SHP77 (cell line): Measurements from ENCODE around the gene HTR3B.
"Not testable (repeated sequence)": the region's sequence is repeated elsewhere in the genome, so short reads cannot be mapped to it uniquely, and the experiment has no call there.

ENCODE experiments used
- DNase-seq, 2 experiments: peaks; one replicate each; lab custom pipeline; 2025; lab: John Stamatoyannopoulos, UW

Gene HTR3B

DNA sequence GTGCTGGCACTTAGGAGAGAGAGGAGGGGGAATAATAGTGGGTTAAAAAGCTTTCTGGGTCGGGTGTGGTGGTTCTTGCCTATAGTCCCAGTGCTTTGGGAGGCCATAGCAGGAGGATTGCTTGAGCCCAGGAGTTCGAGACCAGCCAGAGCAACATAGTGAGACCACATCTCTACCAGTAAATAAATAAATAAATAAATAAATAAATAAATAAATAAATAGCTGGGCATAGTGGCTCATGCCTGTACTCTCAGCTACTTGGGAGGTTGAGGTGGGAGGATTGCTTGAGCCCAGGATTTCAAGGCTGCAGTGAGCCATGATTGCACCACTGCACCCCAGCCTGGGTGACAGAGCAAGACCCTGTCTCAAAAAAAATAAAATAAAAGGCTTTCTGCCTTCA lies 41.6 kb downstream of the HTR3B start:
- not testable (repeated sequence) for DNase-seq

DNA sequence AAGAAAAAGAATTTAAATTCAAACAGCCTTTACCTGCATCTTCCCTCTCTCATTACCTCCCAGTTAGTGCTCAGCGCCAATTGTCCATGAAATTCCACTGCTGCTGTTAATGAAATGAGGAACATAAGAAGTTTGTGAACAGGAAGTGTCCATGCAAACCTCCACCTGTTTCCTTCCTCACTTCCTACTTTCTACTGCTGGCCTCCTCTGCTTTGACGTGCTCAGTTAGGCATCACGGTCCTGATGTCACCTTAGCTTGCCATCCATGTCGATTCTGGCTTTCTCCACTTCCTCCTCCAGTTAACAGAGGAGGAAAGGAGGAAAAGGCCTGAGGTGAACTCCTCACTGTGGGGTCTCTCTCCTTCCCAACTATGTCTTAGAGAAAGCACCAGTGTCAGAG lies 43.4 kb downstream of the HTR3B start:
- no peak for DNase-seq

DNA sequence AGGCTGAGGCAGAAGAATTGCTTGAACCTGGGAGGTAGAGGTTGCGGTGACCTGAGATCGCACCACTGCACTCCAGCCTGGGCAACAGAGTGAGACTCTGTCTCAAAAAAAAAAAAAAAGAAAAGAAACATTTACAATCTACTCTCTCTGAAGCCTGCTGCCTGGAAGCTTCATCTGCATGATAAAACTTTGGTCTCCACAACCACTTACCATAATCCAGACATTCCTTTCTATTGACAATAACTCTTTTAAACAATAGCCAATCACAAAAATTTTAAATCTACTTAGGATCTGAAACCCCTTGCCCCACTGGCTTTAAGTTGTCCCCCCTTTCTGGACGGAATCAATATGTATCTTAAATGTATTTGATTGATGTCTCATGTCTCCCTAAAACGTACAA lies 45.3 kb downstream of the HTR3B start:
- no peak for DNase-seq

DNA sequence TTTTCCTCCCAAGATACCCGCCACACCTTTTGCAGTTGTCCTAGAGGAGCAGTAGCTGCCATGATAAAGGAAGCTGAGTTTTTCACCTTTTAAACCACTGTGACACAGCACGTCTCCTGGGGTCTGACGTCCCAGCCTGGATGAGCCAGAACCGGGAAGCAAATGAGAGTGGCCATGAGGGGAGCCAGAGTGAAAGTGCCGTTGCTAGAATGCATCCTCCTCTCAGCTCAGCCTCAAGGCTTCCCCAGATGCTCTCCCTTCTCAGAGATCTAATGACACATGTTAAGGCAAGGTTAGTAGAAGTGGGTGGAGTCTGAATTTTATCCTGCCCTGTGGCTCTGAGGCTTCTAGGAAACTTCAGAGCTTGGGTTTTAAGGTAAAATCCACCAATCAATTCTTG lies 46.9 kb downstream of the HTR3B start:
- DNase-seq: no peak

DNA sequence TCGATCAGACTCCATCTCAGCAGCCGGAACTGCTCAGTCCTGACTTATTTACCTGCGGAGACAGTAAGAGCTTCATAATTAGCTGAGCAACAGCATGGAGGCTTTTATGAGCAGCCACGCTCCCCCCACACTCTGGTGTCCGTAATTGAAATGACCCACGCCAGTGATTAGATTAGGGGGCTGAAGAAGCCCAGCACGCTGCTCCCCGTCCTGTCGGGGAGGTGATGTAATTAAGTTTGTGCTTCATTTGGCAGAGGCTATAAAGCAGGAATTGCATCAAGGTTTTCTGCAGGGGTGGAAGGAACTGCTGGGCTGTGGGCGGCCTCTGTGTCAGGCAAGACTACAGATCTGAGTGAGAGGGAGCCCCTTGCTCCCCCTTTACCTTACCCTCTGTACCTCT lies 47.5 kb downstream of the HTR3B start:
- DNase-seq: no peak

DNA sequence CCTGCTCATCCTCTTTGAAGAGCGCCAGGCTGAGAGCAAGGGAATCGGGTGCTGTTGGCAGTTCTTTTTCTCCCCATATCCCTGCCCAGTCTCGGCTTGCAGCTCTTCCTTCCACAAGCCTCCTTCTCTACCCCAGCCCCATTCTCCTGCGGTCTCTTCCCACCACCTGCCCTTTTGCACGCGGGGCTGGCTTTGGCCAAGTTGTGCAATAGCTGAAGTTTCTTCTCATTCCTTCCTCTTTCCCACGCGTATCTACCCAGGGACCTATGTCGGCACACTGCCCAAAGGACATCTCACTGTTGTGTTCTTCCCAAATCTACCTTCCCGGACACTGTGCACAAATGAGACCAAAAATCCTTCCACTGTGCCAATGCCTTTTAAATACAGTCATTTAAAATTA lies 48.0 kb downstream of the HTR3B start:
- DNase-seq: no peak

DNA sequence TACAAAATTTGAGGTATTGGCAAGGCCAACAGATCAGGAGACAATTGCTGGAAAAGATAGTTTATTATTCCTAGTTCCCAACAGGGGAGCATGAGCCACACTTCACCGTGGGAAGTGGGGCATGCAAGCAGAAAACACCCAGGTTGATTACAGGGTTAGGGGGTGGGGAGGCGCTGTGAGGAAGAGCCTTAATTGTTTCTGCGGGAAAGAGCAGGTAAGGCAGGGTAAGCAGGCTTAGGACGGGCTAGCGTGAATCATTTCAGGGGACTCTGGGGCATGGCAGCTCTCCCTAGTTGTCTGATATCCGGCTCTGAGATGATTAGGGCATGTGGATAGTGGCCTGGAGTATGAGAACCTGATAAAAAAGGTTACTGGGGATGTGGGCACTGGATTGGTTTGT lies 49.6 kb downstream of the HTR3B start:
- DNase-seq: no peak

DNA sequence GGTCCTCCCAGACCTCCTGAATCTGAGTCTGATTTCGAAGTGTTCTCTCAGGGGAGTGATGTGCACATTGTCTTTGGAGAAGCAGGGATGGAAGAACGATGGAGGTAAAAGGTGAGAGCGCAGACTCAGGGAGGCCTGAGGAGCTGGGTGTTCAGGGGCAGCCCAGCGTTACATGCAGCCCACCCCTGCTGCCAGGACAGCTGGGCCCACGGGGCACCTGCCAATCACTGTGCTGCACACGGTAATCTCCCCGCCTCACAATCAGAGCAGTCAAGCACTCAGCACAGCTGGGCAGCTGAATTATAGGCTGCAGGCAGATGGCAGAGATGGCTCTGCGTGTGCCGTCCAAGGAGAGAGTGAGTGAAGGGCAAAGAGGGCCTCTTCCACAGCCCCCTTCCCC lies 52.4 kb downstream of the HTR3B start:
- no peak for DNase-seq

DNA sequence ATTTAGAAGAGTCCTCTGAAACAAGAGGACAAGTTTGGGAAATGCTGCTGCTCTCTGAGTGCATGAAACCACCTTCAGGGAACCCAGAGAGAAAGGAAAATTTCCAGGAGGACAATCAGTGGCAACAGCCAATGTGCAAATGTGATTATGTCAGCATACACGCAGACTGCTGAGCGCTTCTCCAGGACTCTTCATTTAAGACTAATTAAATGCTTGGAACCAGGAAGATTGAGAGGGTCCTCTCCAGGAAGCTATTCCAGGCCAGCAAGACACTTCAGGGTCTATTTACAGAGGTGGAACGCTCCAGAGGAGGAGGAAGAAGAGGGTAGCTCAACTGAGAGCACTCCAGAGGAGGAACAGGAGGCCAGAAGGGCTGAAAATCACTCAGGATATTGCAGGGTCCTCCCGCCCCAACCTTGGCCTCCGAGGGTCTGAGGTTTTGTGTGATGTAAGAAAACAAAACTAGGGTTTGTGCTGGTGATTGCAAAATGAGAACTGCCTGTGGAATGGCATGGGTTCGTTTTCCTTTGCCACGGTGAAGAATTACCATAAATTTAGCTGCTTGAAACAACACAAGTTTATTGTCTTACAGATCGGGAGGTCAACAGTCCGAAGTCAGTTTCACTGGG lies 56.2 kb downstream of the HTR3B start:
- no peak for DNase-seq

DNA sequence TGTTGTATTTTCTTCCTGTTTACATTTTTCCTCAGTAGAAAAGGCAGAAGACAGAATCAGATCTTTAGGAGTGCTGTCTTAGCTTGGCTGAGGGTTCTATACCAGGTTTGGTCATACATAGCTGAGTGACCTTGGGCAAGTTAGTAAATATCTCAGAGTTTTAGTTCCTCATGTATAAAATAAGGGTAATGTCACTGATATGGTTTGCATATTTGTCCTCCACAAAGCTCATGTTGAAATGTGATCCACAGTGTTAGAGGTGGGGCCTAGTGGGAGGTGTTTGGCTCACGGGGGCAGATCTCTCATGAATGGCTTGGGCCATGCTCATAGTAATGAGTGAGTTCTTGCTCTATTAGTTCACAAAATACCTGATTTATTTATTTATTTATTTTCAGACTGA lies 62.8 kb downstream of the HTR3B start:
- no peak for DNase-seq

DNA sequence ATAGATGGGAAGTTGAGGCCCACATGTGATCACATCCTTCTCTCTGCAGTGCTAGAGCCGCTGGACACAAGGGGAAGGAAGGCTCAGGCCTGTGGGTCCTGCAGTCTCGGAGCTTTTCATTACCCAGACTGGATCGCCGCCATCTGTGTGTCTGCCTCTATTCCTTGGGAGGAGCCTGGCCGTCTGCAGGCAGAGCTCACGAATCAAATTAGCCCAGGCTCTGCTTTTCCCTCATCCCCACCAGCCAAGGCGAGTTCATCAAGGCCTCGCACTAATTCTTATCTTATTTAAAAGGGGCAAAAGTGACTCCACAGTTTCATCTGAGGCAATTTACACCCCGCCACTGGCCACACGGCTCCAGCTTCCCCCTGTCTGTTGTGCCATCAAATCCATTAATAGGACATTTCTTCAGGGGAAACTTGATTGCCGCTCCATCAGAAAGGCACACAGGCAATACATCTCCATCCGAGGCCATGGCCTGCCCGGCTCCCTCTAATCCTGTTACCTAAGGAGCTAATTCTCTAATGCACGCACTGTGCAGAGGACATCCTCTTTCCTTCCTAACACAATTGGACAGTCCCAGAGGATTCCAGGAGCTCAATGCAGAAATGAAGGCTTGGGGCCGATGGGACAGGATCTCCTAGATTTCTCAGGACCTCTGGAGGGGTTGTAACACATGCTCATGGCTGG lies 67.1 kb downstream of the HTR3B start:
- DNase-seq: no peak

DNA sequence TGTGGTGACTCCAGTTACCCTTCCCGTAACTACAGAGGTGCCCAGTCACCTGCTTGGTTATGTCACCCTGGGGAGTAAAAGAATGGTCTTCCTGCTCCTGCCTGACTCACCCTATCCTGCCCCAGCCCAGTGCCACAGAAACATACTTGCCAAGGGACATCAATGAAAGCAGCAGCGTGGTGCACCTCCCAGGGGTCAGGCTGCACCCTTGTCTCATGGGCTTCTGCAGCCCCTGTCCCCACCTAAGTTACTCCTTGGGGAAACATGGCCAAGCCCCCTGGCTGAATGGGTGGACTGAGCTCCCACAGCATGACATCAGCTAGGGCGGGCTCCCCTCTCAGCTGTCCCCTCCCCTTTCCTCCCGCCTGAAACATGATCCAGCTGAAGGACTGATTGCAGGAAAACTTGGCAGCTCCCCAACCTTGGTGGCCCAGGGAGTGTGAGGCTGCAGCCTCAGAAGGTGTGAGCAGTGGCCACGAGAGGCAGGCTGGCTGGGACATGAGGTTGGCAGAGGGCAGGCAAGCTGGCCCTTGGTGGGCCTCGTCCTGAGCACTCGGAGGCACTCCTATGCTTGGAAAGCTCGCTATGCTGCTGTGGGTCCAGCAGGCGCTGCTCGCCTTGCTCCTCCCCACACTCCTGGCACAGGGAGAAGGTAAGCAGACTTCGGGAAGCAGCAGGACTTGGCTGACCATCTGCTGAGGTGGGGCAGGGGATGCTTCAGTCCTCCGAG lies 70.3 kb downstream of the HTR3B start, which contains the start of gene HTR3A:
Gene HTR3A (plus strand): TSS at position 368 of the 730 bp plus-strand sequence. CDS start 218 bp downstream, at position 586.
- peak; percentile 43 to 66 for DNase-seq

DNA sequence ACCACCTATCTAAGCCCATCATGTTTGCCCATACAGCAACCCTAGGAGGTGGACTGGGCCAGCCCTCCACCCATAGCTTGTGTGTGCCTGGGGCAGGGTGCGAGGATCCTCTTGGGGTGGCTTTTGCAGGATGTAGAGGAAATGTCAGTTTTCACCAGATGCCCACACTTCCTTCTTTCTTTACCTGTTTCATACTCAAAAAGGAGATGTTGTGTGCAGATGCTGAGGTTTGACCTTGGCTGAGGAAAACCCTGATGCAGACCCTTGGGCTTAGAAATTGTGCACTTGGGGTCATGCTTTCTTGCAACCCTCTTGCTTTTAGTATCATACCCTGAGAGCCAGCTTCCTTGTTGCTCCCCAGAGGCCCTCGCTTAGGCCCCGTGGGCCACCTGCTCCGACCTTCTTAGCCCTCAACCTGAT lies 72.5 kb downstream of the HTR3B start:
- no peak for DNase-seq

DNA sequence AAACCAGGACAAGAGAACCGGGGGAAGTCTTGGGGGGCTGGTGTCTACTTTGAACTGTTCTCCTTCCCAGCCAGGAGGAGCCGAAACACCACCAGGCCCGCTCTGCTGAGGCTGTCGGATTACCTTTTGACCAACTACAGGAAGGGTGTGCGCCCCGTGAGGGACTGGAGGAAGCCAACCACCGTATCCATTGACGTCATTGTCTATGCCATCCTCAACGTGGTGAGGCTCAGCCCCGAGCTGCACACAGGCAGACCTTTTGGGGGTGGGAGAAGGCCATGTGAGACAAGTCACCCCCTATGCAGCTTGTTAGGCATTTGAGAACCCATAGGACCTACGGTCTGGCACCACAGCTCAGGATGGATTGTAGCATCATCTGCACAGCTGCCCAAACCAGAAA lies 73.1 kb downstream of the HTR3B start:
- DNase-seq: no peak

DNA sequence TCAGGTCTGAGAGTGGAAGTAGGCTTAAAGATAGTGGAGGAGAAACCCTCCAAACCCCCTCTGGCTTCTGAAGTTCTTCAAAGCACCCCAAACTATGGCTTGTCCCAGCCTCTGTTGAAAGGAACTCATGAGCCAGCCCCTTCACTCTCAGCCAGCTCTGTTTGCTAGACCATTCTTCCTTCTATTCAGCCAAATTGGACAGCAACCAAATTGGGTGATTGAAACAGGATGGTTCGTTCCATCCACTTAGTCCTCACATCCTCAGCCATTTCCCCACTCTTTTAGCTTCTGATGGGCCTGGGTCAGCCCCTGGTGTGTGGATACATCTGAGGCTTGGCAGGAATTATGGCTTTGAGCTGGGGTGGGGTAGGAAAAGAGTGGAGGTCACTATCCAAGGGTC lies 74.8 kb downstream of the HTR3B start:
- no peak for DNase-seq

DNA sequence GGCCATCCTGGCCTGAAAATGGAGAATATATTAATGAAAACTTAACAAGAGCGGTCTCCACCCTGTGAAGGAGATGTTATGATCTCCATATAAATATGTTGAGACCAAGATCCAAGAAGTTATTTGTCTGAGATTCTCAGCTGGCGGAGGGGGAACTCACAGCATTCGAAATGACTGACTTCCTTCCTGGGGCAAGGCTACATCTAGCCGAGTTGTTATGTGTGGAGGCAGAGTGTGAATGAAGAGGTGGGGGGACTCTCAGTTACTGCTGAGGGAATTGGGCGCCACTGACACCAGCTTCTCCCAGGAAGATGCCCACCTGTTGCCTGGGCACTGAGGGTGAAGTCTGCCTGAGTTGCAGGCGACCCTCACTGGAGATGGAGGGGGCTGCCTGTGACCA lies 76.2 kb downstream of the HTR3B start:
- DNase-seq: no peak

DNA sequence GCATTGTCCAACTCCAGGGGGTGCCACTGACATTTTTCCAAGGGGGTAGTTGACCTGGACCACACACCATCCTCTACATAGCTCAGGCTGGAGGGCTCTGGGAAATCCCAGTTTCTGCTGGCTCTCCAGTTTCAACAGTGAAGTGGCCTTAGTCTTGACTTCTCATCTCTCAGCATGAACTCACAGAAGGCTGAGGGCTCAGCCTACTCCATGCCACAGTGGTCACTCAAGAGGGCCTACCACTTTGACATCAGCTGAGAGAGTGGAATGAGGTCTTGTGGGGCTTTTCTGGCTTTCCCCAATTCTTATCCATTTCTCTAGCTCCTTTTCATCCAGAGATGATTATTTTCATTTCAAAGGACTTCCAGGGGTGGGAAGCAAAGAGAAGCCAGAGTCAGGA lies 77.7 kb downstream of the HTR3B start:
- DNase-seq: no peak

DNA sequence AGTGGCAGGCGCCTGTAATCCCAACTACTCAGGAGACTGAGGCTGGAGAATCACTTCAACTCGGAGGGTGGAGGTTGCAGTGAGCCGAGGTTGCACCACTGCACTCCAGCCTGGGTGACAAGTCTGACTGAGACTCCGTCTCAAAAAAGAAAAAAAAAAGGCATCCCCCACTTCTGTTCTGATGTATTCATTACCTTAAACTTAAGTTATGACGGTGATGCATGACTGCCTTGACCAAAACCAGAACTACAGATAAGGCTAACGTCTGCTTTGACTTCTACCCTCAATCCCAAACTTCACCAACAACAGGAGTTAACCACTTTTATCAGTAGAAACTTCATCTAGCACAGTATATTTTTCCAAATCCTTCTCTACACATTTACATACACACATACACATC lies 80.2 kb downstream of the HTR3B start:
- DNase-seq: no peak

DNA sequence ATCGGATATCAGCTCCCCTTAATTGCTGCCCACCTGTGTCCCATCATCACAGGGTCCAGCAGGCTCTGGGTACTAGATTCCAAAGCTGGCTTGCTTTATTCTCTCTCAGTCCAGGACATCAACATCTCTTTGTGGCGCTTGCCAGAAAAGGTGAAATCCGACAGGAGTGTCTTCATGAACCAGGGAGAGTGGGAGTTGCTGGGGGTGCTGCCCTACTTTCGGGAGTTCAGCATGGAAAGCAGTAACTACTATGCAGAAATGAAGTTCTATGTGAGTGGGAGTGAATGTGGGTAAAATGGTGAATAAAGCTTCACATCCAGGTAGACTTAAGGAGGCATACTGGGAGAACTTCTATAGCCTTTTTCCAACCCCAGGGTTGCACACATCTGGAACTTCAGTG lies 81.3 kb downstream of the HTR3B start:
- no peak for DNase-seq

DNA sequence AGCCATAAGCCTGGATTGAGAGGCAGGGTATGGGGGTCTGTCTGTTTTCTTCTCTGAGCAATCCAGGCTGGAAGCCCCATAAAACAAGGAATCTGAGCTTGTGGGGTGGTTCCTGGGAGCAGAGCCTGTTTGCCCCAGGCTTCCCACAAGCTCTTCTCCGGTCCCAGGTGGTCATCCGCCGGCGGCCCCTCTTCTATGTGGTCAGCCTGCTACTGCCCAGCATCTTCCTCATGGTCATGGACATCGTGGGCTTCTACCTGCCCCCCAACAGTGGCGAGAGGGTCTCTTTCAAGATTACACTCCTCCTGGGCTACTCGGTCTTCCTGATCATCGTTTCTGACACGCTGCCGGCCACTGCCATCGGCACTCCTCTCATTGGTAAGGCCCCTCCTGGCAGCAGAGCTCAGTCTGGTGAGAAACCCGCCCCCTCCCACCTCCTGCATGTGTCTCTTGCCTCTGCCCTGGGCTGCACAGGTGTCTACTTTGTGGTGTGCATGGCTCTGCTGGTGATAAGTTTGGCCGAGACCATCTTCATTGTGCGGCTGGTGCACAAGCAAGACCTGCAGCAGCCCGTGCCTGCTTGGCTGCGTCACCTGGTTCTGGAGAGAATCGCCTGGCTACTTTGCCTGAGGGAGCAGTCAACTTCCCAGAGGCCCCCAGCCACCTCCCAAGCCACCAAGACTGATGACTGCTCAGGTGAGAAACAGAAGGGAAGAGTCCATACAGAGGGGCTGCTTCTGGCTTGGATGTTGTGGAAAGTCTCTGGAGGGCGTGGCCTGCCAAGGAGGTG lies 82.0 kb downstream of the HTR3B start:
- no peak for DNase-seq

DNA sequence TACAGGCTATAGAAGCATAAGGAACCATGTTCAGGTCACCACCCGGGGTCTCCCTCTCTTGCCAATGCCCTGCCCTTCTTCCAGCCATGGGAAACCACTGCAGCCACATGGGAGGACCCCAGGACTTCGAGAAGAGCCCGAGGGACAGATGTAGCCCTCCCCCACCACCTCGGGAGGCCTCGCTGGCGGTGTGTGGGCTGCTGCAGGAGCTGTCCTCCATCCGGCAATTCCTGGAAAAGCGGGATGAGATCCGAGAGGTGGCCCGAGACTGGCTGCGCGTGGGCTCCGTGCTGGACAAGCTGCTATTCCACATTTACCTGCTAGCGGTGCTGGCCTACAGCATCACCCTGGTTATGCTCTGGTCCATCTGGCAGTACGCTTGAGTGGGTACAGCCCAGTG lies 84.8 kb downstream of the HTR3B start:
- no peak for DNase-seq

DNA sequence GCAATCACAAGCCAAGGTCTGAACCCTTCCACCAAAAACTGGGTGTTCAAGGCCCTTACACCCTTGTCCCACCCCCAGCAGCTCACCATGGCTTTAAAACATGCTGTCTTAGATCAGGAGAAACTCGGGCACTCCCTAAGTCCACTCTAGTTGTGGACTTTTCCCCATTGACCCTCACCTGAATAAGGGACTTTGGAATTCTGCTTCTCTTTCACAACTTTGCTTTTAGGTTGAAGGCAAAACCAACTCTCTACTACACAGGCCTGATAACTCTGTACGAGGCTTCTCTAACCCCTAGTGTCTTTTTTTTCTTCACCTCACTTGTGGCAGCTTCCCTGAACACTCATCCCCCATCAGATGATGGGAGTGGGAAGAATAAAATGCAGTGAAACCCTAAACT lies 85.3 kb downstream of the HTR3B start:
- DNase-seq: no peak

DNA sequence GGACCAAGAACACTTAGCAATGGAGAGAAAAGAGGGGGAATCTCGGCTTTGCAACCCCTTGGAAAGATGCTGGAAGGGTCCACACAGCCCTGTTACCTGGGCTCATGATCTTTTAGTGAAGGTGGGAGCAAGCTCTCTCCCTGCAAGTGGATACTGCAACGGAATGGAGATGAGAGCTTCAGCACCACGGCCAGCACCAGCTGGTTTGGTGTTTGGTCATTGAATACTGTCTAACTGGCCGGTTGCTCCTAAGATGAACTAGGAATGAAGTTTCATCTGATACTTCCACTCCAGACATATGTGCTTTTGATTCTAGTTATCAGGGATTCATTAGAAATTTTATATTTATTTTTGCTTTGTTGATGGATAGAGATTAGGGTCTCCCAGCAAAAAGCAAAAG lies 86.6 kb downstream of the HTR3B start:
- DNase-seq: no peak
